Neuronal stem cell (in vitro differentiated cells): ENCODE data around the gene PARD3.

Experiments used
- DNase-seq: peaks from one replicate; pipeline ENCODE4 v3.0.0-alpha.2; 2013; ENCODE audit warnings: low spot score
- H2AFZ ChIP-seq: one replicate; pipeline ENCODE4 v1.6.1; 2013; ENCODE audit warnings: mild to moderate bottlenecking, low read length, inconsistent platforms
- H2AK5ac ChIP-seq: 2 replicates; pipeline ENCODE4 v1.6.1; 2013; ENCODE audit warnings: low read depth, mild to moderate bottlenecking, inconsistent platforms, low read length, moderate library complexity, mixed read lengths
- H2BK120ac ChIP-seq: 2 replicates; pipeline ENCODE4 v1.6.1; 2013; ENCODE audit warnings: low read depth, mild to moderate bottlenecking, inconsistent platforms, low read length, moderate library complexity, mixed read lengths
- H2BK12ac ChIP-seq: one replicate; pipeline ENCODE4 v1.6.1; 2013; ENCODE audit warnings: low read length, inconsistent platforms
- H2BK15ac ChIP-seq: 2 replicates; pipeline ENCODE4 v1.6.1; 2013; ENCODE audit warnings: mild to moderate bottlenecking, low read length, inconsistent platforms, mixed read lengths
- H2BK5ac ChIP-seq: one replicate; pipeline ENCODE4 v1.6.1; 2013; ENCODE audit warnings: inconsistent platforms, mild to moderate bottlenecking, low read length, moderate library complexity
- H3K14ac ChIP-seq: one replicate; pipeline ENCODE4 v1.6.1; 2013; ENCODE audit warnings: low read length, inconsistent platforms
- H3K18ac ChIP-seq: 2 replicates; pipeline ENCODE4 v1.6.1; 2013; ENCODE audit warnings: low read length, inconsistent platforms
- H3K23ac ChIP-seq: 2 replicates; pipeline ENCODE4 v1.6.1; 2013; ENCODE audit warnings: low read depth, mild to moderate bottlenecking, mixed read lengths, low read length, inconsistent platforms; ENCODE audit not compliant: poor library complexity
- H3K27ac ChIP-seq: replicated peaks from 3 replicates; pipeline ENCODE4 v1.5.1; 2013; ENCODE audit warnings: low read length, inconsistent platforms
- H3K27me3 ChIP-seq, 3 experiments: 2 replicates each; pipeline ENCODE4 v1.6.1; 2013; ENCODE audit warnings: low read length in 3 of 3, mild to moderate bottlenecking in 2 of 3, inconsistent platforms in 1 of 3, low read depth in 1 of 3, mixed read lengths in 1 of 3, moderate library complexity in 1 of 3; ENCODE audit not compliant: control insufficient read depth in 3 of 3, insufficient read depth in 3 of 3
- H3K36me3 ChIP-seq, 2 donors: replicated peaks in 1 of 2; 2 replicates each; pipeline ENCODE4 v1.6.1; 2013; ENCODE audit warnings: low read length in 2 of 2; ENCODE audit not compliant: control insufficient read depth in 2 of 2, insufficient read depth in 2 of 2
- H3K4ac ChIP-seq: 2 replicates; pipeline ENCODE4 v1.6.1; 2013; ENCODE audit warnings: inconsistent platforms, mild to moderate bottlenecking, low read length, moderate library complexity
- H3K4me1 ChIP-seq, 2 donors: 1 replicate in 1 of 2; 2 replicates in 1 of 2; pipeline ENCODE4 v1.6.1; 2013; ENCODE audit warnings: low read length in 2 of 2, low read depth in 1 of 2; ENCODE audit not compliant: control insufficient read depth in 2 of 2, insufficient read depth in 1 of 2
- H3K4me2 ChIP-seq: one replicate; pipeline ENCODE4 v1.6.1; 2013; ENCODE audit warnings: mild to moderate bottlenecking, low read length, inconsistent platforms; ENCODE audit not compliant: insufficient read depth, poor library complexity, severe bottlenecking
- H3K4me3 ChIP-seq, 2 donors: 2 replicates each; pipeline ENCODE4 v1.5.1; 2013; ENCODE audit warnings: low read length in 2 of 2, mild to moderate bottlenecking in 2 of 2, inconsistent platforms in 1 of 2, moderate library complexity in 1 of 2
- H3K79me1 ChIP-seq: one replicate; pipeline ENCODE4 v1.6.1; 2013; ENCODE audit warnings: low read depth, mild to moderate bottlenecking, inconsistent platforms, low read length, moderate library complexity
- H3K9ac ChIP-seq: one replicate; pipeline ENCODE4 v1.6.1; 2013; ENCODE audit warnings: mild to moderate bottlenecking, low read depth, low read length, inconsistent platforms; ENCODE audit not compliant: poor library complexity
- H3K9me3 ChIP-seq, 2 donors: replicated peaks in 1 of 2; 2 replicates each; pipeline versions ENCODE3 to v1.6.1; 2013; ENCODE audit warnings: low read length in 2 of 2, mild to moderate bottlenecking in 2 of 2, inconsistent platforms in 1 of 2, low read depth in 1 of 2, mixed read lengths in 1 of 2, moderate library complexity in 1 of 2; ENCODE audit not compliant: control insufficient read depth in 2 of 2, insufficient read depth in 1 of 2
- H4K8ac ChIP-seq: one replicate; pipeline ENCODE4 v1.6.1; 2013; ENCODE audit warnings: low read depth, mild to moderate bottlenecking, inconsistent platforms, low read length, moderate library complexity
- H4K91ac ChIP-seq: one replicate; pipeline ENCODE4 v1.6.1; 2013; ENCODE audit warnings: low read length, low read depth, mild to moderate bottlenecking, inconsistent platforms; ENCODE audit not compliant: poor library complexity
- WGBS, 2 donors: extraction: QIAGEN DNeasy Blood & Tissue Kit; methylation state at CpG; one replicate each; pipeline ENCODE4 v1.1.7; 2013; ENCODE audit warnings: missing lambda C conversion rate in 2 of 2, mixed read lengths in 1 of 2; ENCODE audit not compliant: insufficient read length in 2 of 2, insufficient replicate concordance in 1 of 2; ENCODE audit errors: extremely low coverage in 2 of 2; 5-methylcytosine and 5-hydroxymethylcytosine counted together

The PARD3 gene

GRCh38 chr10:34098821-34099567, 716.1 kb downstream of the PARD3 start:
- H3K27me3 ChIP-seq: no peaks in the 10 kb centered on the region
- no peak overlapping the region for H3K4ac ChIP-seq
- no peak overlapping the region for H3K4me3 ChIP-seq
- H2AK5ac ChIP-seq: no peak overlapping the region
- H3K9ac ChIP-seq: no peak overlapping the region
- no peak overlapping the region for H3K4me2 ChIP-seq
- H3K36me3 ChIP-seq: no peaks in the 10 kb centered on the region
- no peak overlapping the region for H3K27ac ChIP-seq
- H2BK120ac ChIP-seq: no peak overlapping the region
- no peak overlapping the region for H2BK12ac ChIP-seq
- H3K9me3 ChIP-seq: peaks cover 3 to 30% of the 10 kb centered on the region in 2 donors
- H3K23ac ChIP-seq: no peak overlapping the region
- H3K79me1 ChIP-seq: no peaks in the 10 kb centered on the region
- DNase-seq: no peak
- WGBS, 2 donors: no CpG with 5 or more reads among the region's 8 CpGs
- no peak overlapping the region for H4K91ac ChIP-seq
- H3K18ac ChIP-seq: no peak overlapping the region
- no peaks in the 10 kb centered on the region for H3K4me1 ChIP-seq
- no peak overlapping the region for H3K14ac ChIP-seq
- H4K8ac ChIP-seq: no peak overlapping the region
- H2AFZ ChIP-seq: peak overlapping the region; percentile 42
- no peak overlapping the region for H2BK5ac ChIP-seq
- no peak overlapping the region for H2BK15ac ChIP-seq

- no peak overlapping the region for H3K18ac ChIP-seq
- no peak overlapping the region for H3K14ac ChIP-seq
- no peak overlapping the region for H3K4ac ChIP-seq
- no peak overlapping the region for H3K4me3 ChIP-seq
- H2BK5ac ChIP-seq: no peak overlapping the region
- H2BK12ac ChIP-seq: no peak overlapping the region
- no peaks in the 10 kb centered on the region for H3K79me1 ChIP-seq
- no peaks in the 10 kb centered on the region for H3K4me1 ChIP-seq
- H2BK15ac ChIP-seq: no peak overlapping the region
- H3K36me3 ChIP-seq: no peaks in the 10 kb centered on the region
- H4K91ac ChIP-seq: no peak overlapping the region
- no peaks in the 10 kb centered on the region for H3K27me3 ChIP-seq
- no peak overlapping the region for H3K9ac ChIP-seq
- H3K4me2 ChIP-seq: no peak overlapping the region
- no peak overlapping the region for H2AK5ac ChIP-seq
- no peak overlapping the region for H4K8ac ChIP-seq
- H2BK120ac ChIP-seq: no peak overlapping the region
- no peak overlapping the region for H3K27ac ChIP-seq
- H3K9me3 ChIP-seq: peaks cover 5 to 33% of the 10 kb centered on the region in 2 donors
- no peak overlapping the region for H3K23ac ChIP-seq
- DNase-seq: no peak
- H2AFZ ChIP-seq: no peak overlapping the region
Observed at GRCh38 chr10:34097682-34098081, 717.4 kb downstream of the PARD3 start.

GRCh38 chr10:34094961-34095360, 720.1 kb downstream of the PARD3 start:
- H3K23ac ChIP-seq: no peak overlapping the region
- H3K4me1 ChIP-seq: no peaks in the 10 kb centered on the region
- H2BK15ac ChIP-seq: no peak overlapping the region
- H3K18ac ChIP-seq: no peak overlapping the region
- H3K9me3 ChIP-seq: peaks cover 5 to 37% of the 10 kb centered on the region in 2 donors
- H2AFZ ChIP-seq: no peak overlapping the region
- H3K79me1 ChIP-seq: no peaks in the 10 kb centered on the region
- no peak overlapping the region for H2AK5ac ChIP-seq
- H3K36me3 ChIP-seq: no peaks in the 10 kb centered on the region
- H2BK5ac ChIP-seq: no peak overlapping the region
- no peak overlapping the region for H2BK12ac ChIP-seq
- H2BK120ac ChIP-seq: no peak overlapping the region
- no peak for DNase-seq
- no peaks in the 10 kb centered on the region for H3K27me3 ChIP-seq
- H4K91ac ChIP-seq: no peak overlapping the region
- no peak overlapping the region for H3K14ac ChIP-seq
- no peak overlapping the region for H3K27ac ChIP-seq
- H3K4ac ChIP-seq: no peak overlapping the region
- no peak overlapping the region for H3K4me2 ChIP-seq
- no peak overlapping the region for H3K9ac ChIP-seq
- H3K4me3 ChIP-seq: no peak overlapping the region
- H4K8ac ChIP-seq: no peak overlapping the region

GRCh38 chr10:34094146-34094696, 720.9 kb downstream of the PARD3 start:
- Histone ChIP-seq H4K91ac (no peak overlapping the region), H3K27me3 (no peaks in the 10 kb centered on the region), H3K4me2 (no peak overlapping the region), H3K23ac (no peak overlapping the region), H2BK5ac (no peak overlapping the region), H3K4ac (no peak overlapping the region), H3K18ac (no peak overlapping the region), H3K27ac (no peak overlapping the region), H2BK12ac (no peak overlapping the region), H3K14ac (no peak overlapping the region), H2AK5ac (no peak overlapping the region), H3K36me3 (no peaks in the 10 kb centered on the region), H3K9ac (no peak overlapping the region), H3K4me1 (no peaks in the 10 kb centered on the region), H2BK15ac (no peak overlapping the region), H3K79me1 (no peaks in the 10 kb centered on the region), H3K4me3 (no peak overlapping the region), H3K9me3 (peaks cover 5 to 30% of the 10 kb centered on the region in 2 donors), H4K8ac (no peak overlapping the region), H2AFZ (no peak overlapping the region), H2BK120ac (no peak overlapping the region)
- no CpG with 5 or more reads among the region's 7 CpGs for WGBS, 2 donors
- DNase-seq: no peak
